Spleen (tissue), 7 donors: ENCODE results near the gene ZNF484.

Experiments
- POLR2A ChIP-seq, 3 donors: fragments of 450-650 bp; IDR thresholded peaks; one replicate each; pipeline ENCODE4 v1.5.1; 2017; ENCODE audit warnings: antibody characterized with exemption in 3 of 3, mild to moderate bottlenecking in 1 of 3
- POLR2AphosphoS5 ChIP-seq, 3 donors: sonication (generic); formaldehyde crosslinking; IDR thresholded peaks; one replicate each; pipeline ENCODE4 v1.5.1; 2017; ENCODE audit warnings: antibody characterized with exemption in 3 of 3
- TF ChIP-seq, protein P1 (sequence below), 11 experiments: fragments of 200-600 bp in 7 of 11; fragments of 450-650 bp in 4 of 11; sonication (generic) in 4 of 11; IDR thresholded peaks in 8 of 11; conservative IDR thresholded peaks in 3 of 11; 1 replicate in 7 of 11; 2 replicates in 4 of 11; pipeline versions ENCODE4 v1.4.0 to v1.8.0; 2016 to 2021; ENCODE audit warnings: antibody characterized with exemption in 11 of 11, inconsistent platforms in 4 of 11, mild to moderate bottlenecking in 1 of 11
- donor health status: DM: no; HTN: no; CAD: no; lungs with moderate emphysema.
- donor health status: DM: no; HTN: no; CAD: no.
- donor health status: DM: no; HTN: no; CAD: no.

DNA sequence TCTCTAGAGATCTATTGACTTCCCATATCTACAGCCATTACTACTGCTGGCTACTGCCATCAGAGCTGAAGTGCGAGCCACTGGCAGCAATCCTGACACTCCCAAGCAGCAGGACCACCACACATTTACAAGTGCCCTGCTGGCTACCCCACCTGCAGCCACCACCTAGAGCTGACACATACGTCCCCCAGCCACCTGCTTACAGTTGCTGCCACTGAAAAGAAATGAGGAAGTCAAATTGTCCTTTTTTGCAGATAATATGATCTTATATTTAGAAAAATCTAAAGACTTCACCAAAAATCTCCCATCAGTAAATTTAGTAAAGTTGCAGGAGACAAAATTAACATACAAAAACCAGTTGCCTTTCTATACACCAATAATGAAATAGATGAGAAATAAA is 48.4 kb downstream of the ZNF484 start:
- no peak for TF ChIP-seq POLR2A (IDR thresholded peaks at IDR 0.05)
- TF ChIP-seq, protein P1, sequence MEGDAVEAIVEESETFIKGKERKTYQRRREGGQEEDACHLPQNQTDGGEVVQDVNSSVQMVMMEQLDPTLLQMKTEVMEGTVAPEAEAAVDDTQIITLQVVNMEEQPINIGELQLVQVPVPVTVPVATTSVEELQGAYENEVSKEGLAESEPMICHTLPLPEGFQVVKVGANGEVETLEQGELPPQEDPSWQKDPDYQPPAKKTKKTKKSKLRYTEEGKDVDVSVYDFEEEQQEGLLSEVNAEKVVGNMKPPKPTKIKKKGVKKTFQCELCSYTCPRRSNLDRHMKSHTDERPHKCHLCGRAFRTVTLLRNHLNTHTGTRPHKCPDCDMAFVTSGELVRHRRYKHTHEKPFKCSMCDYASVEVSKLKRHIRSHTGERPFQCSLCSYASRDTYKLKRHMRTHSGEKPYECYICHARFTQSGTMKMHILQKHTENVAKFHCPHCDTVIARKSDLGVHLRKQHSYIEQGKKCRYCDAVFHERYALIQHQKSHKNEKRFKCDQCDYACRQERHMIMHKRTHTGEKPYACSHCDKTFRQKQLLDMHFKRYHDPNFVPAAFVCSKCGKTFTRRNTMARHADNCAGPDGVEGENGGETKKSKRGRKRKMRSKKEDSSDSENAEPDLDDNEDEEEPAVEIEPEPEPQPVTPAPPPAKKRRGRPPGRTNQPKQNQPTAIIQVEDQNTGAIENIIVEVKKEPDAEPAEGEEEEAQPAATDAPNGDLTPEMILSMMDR (IDR thresholded peaks at IDR 0.05 in 8 of 11, conservative IDR thresholded peaks at IDR 0.05 in 3 of 11) = no peak
- no peak for TF ChIP-seq POLR2AphosphoS5 (IDR thresholded peaks at IDR 0.05)
